ENCODE data around the gene MEF2A. TPM values are rescaled to one million over a fixed set of nuclear protein-coding genes. Genes with fewer than 3 reads are reported as not detected.

The MEF2A gene
- total and polyA plus RNA-seq, 9 of the 15 experiments (the other 6 are each of a cell fraction or from before 2014, with no cell fraction given): 1.6 to 18.7 (median 8.7) TPM

- no peak for TF ChIP-seq NR0B1 (IDR thresholded peaks at IDR 0.05; ENCODE audit: partially characterized antibody)
Measured at GRCh38 chr15:99628374-99629001, 62.7 kb downstream of the MEF2A start (continued).

- H3K27me3 ChIP-seq (ENCODE audit: control insufficient read depth in 2 of 2, insufficient read depth in 2 of 2, low read length in 2 of 2): no peaks in the 10 kb centered on the region
- ATAC-seq (no peak), FAIRE-seq (no peak), DNase-seq (ENCODE audit: extremely low read depth in 1 of 4, low spot score in 3 of 4) (no peak)
- ChIA-PET CTCF (ENCODE audit: low intra/inter-chr PET ratio) (no interaction called here), POLR2A (no interaction called here)
- intact Hi-C loops (cut with micrococcal nuclease) (no loop called here), in situ Hi-C loops (cut with MboI) (no loop called here)
- no peaks in the 10 kb centered on the region for H3K79me2 ChIP-seq (ENCODE audit: control insufficient read depth, insufficient read depth, low read length)
- no peaks in the 10 kb centered on the region for H3K9me3 ChIP-seq (replicated peaks; ENCODE audit: control insufficient read depth, insufficient read depth, low read depth, low read length)
- H3K4me3 ChIP-seq: no peak overlapping the region
- H3K27ac ChIP-seq (ENCODE audit: extremely low read depth, low read depth, low read length): no peak overlapping the region
- H3K36me3 ChIP-seq (ENCODE audit: control insufficient read depth, insufficient read depth, low read length): no peaks in the 10 kb centered on the region; the same call in 2 of the 3 replicates
- no peaks in the 10 kb centered on the region for H3K4me1 ChIP-seq (replicated peaks in 1 of 2; ENCODE audit: control insufficient read depth in 2 of 2, insufficient read depth in 2 of 2, low read length in 2 of 2)
- TF ChIP-seq ZNF124 (CRISPR knock-in tag; IDR thresholded peaks at IDR 0.05): no peak
- no peak for TF ChIP-seq SRSF9 (IDR thresholded peaks at IDR 0.05; ENCODE audit: borderline replicate concordance, low read depth, low read length)
- TF ChIP-seq SPI1 (IDR thresholded peaks at IDR 0.05; ENCODE audit: borderline replicate concordance, low read depth, low read length): no peak
- TF ChIP-seq ELF2 (CRISPR knock-in tag; IDR thresholded peaks at IDR 0.05): no peak
- no peak for TF ChIP-seq HMG20B (CRISPR knock-in tag; IDR thresholded peaks at IDR 0.05)
- TF ChIP-seq ZNF134 (CRISPR knock-in tag; conservative IDR thresholded peaks at IDR 0.05): no peak
- no peak for TF ChIP-seq SRSF3 (IDR thresholded peaks at IDR 0.05; ENCODE audit: insufficient read depth, low read length)
- TF ChIP-seq ZNF551 (CRISPR knock-in tag; IDR thresholded peaks at IDR 0.05): no peak
- TF ChIP-seq NFRKB (IDR thresholded peaks at IDR 0.05; ENCODE audit: low read depth): no peak
- no peak for TF ChIP-seq PPARD (CRISPR knock-in tag; IDR thresholded peaks at IDR 0.05)
- no peak for TF ChIP-seq PHB2 (IDR thresholded peaks at IDR 0.05; ENCODE audit: low read depth)
- no peak for TF ChIP-seq SRF (CRISPR knock-in tag; IDR thresholded peaks at IDR 0.05)
- TF ChIP-seq ZNF444 (CRISPR knock-in tag; IDR thresholded peaks at IDR 0.05): no peak
- TF ChIP-seq EHMT2 (IDR thresholded peaks at IDR 0.05): no peak
- TF ChIP-seq ZFP91 (CRISPR knock-in tag; IDR thresholded peaks at IDR 0.05): no peak
- no peak for TF ChIP-seq UBTF (IDR thresholded peaks at IDR 0.05; ENCODE audit: borderline replicate concordance in 1 of 2, low read depth in 2 of 2, low read length in 2 of 2)
- TF ChIP-seq NFATC3 (IDR thresholded peaks at IDR 0.05): no peak
- no peaks in the 10 kb centered on the region for H3K9me1 ChIP-seq (ENCODE audit: control insufficient read depth, insufficient read depth, low read length)
- H3K4me2 ChIP-seq (ENCODE audit: insufficient read depth, low read length): no peak overlapping the region
- no peak overlapping the region for H3K9ac ChIP-seq (ENCODE audit: insufficient read depth in 1 of 2, low read depth in 2 of 2, low read length in 2 of 2)
- 24% methylated on average over 7 of the region's 7 CpGs for WGBS (ENCODE audit: insufficient coverage, low coverage, missing lambda C conversion rate)
- H2AFZ ChIP-seq (ENCODE audit: low read depth, low read length): no peak overlapping the region
- no TSS peak for BruUV-seq (replicated peaks)
- H4K20me1 ChIP-seq (replicated peaks; ENCODE audit: control insufficient read depth, insufficient read depth, low read length): no peaks in the 10 kb centered on the region
Measured at GRCh38 chr15:99630607-99631131, 64.9 kb downstream of the MEF2A start.

Measured in K562 (cell line).